ENCODE data around the gene SOD1. TPM values are rescaled to one million over a fixed set of nuclear protein-coding genes. Genes with fewer than 3 reads are reported as not detected.

Gene SOD1
- total and polyA plus RNA-seq, 2 experiments from 2014 or later = 195 to 260 TPM

DNA sequence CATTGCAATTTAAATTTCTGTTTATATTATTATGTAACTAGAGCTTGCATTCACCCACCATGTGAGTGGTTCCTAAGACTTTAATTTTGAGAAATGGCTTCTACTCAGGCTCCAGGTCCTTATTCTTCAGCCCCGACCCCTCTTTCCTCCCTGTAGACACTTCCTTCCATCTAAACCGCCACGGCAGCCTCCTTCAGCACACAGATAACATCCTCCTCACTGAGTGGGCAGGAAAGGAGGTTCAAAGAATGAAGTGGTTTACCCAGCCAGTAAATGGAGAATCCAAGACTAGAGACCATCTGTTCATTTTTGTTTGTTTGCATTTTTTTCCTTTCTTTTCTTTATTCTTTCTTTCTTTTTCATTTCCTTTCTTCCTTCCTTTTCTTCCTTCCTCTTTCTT, 37.1 kb upstream of the SOD1 start:
- Histone ChIP-seq H3K4me3 (no peak overlapping the region), H2AFZ (no peak overlapping the region), H4K20me1 (ENCODE audit: insufficient read depth, poor library complexity, severe bottlenecking) (no peaks in the 10 kb centered on the region), H3K27me3 (no peaks in the 10 kb centered on the region), H3K4me1 (ENCODE audit: insufficient read depth) (no peaks in the 10 kb centered on the region), H3K9me2 (replicated peaks; ENCODE audit: insufficient read depth) (no peaks in the 10 kb centered on the region), H3K79me2 (no peaks in the 10 kb centered on the region), H3K27ac (no peak overlapping the region), H3K4me2 (no peak overlapping the region), H3K36me3 (replicated peaks; ENCODE audit: insufficient read depth, low read depth) (no peaks in the 10 kb centered on the region), H3K9me3 (ENCODE audit: low read depth) (no peaks in the 10 kb centered on the region)
- 86% methylated on average over 3 of the region's 3 CpGs for WGBS (ENCODE audit: low lambda C conversion rate, missing lambda C conversion rate)
- TF ChIP-seq, protein P1, sequence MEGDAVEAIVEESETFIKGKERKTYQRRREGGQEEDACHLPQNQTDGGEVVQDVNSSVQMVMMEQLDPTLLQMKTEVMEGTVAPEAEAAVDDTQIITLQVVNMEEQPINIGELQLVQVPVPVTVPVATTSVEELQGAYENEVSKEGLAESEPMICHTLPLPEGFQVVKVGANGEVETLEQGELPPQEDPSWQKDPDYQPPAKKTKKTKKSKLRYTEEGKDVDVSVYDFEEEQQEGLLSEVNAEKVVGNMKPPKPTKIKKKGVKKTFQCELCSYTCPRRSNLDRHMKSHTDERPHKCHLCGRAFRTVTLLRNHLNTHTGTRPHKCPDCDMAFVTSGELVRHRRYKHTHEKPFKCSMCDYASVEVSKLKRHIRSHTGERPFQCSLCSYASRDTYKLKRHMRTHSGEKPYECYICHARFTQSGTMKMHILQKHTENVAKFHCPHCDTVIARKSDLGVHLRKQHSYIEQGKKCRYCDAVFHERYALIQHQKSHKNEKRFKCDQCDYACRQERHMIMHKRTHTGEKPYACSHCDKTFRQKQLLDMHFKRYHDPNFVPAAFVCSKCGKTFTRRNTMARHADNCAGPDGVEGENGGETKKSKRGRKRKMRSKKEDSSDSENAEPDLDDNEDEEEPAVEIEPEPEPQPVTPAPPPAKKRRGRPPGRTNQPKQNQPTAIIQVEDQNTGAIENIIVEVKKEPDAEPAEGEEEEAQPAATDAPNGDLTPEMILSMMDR (IDR thresholded peaks at IDR 0.05; ENCODE audit: poor library complexity) = no peak
- TF ChIP-seq EZH2phosphoT487 (IDR thresholded peaks at IDR 0.05; ENCODE audit: low read depth, severe bottlenecking, unreplicated experiment) = no peak
- TF ChIP-seq EZH2 (IDR thresholded peaks at IDR 0.05; ENCODE audit: borderline replicate concordance) = no peak
- no peak for DNase-seq (ENCODE audit: low spot score)

DNA sequence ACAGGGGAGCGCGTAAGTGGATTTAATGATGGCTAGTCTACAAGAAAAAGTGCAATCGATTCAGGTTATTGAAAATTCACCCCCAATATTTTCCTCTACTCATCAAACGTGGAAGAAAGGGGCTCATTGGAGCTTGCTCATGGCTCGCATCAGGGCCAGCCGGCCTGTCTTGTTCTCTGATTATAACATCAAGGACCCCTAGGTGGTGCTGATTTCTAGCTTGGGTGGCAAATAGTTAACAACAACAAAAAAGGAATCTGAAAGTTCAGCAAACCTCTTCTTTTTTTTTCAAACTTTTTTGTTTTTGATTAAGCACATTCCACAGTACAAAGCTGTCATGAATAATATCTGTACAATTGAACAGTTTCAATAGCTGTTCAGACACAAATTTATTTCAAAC, 35.8 kb upstream of the SOD1 start:
- no peak overlapping the region for H2AFZ ChIP-seq
- H3K27me3 ChIP-seq = no peaks in the 10 kb centered on the region
- no peaks in the 10 kb centered on the region for H3K9me3 ChIP-seq (ENCODE audit: low read depth)
- H3K4me2 ChIP-seq = no peak overlapping the region
- DNase-seq (ENCODE audit: low spot score) = no peak
- H3K27ac ChIP-seq = no peak overlapping the region
- no peaks in the 10 kb centered on the region for H3K79me2 ChIP-seq
- no peaks in the 10 kb centered on the region for H3K36me3 ChIP-seq (replicated peaks; ENCODE audit: insufficient read depth, low read depth)
- H3K9me2 ChIP-seq (replicated peaks; ENCODE audit: insufficient read depth) = no peaks in the 10 kb centered on the region
- H4K20me1 ChIP-seq (ENCODE audit: insufficient read depth, poor library complexity, severe bottlenecking) = no peaks in the 10 kb centered on the region
- H3K4me1 ChIP-seq (ENCODE audit: insufficient read depth) = no peaks in the 10 kb centered on the region
- H3K4me3 ChIP-seq = no peak overlapping the region
- no peak for TF ChIP-seq EZH2 (IDR thresholded peaks at IDR 0.05; ENCODE audit: borderline replicate concordance)
- no peak for TF ChIP-seq EZH2phosphoT487 (IDR thresholded peaks at IDR 0.05; ENCODE audit: low read depth, severe bottlenecking, unreplicated experiment)
- TF ChIP-seq, protein P1 (IDR thresholded peaks at IDR 0.05; ENCODE audit: poor library complexity) = no peak
- 80% methylated on average over 6 of the region's 6 CpGs for WGBS (ENCODE audit: low lambda C conversion rate, missing lambda C conversion rate)

DNA sequence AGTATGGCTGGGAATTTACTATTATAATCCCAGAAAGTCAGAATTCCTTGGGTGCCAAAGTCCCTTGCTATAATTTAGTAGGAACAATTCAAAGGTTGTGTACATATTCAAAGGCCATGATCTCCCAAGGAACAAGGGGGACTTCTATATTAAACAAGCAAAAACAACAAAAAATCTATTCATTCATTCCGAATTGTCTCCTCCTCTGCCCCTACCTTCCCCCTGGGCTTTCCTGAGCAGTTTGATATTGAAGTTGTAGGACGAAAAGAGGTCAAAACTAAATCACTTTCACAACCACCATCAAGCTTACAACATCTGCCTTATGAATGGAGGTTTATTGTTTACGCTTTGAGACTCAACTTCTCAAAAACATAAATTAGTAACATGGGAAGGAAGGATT, 35.3 kb upstream of the SOD1 start:
- H3K4me2 ChIP-seq = no peak overlapping the region
- H3K4me3 ChIP-seq = no peak overlapping the region
- no peak for TF ChIP-seq EZH2phosphoT487 (IDR thresholded peaks at IDR 0.05; ENCODE audit: low read depth, severe bottlenecking, unreplicated experiment)
- TF ChIP-seq, protein P1 (IDR thresholded peaks at IDR 0.05; ENCODE audit: poor library complexity) = no peak
- no peaks in the 10 kb centered on the region for H3K27me3 ChIP-seq
- no peaks in the 10 kb centered on the region for H3K79me2 ChIP-seq
- H2AFZ ChIP-seq = no peak overlapping the region
- H4K20me1 ChIP-seq (ENCODE audit: insufficient read depth, poor library complexity, severe bottlenecking) = no peaks in the 10 kb centered on the region
- no peaks in the 10 kb centered on the region for H3K9me2 ChIP-seq (replicated peaks; ENCODE audit: insufficient read depth)
- WGBS (ENCODE audit: low lambda C conversion rate, missing lambda C conversion rate) = 85% methylated on average over 3 of the region's 3 CpGs
- no peaks in the 10 kb centered on the region for H3K36me3 ChIP-seq (replicated peaks; ENCODE audit: insufficient read depth, low read depth)
- H3K4me1 ChIP-seq (ENCODE audit: insufficient read depth) = no peaks in the 10 kb centered on the region
- no peaks in the 10 kb centered on the region for H3K9me3 ChIP-seq (ENCODE audit: low read depth)
- no peak for DNase-seq (ENCODE audit: low spot score)
- H3K27ac ChIP-seq = no peak overlapping the region

DNA sequence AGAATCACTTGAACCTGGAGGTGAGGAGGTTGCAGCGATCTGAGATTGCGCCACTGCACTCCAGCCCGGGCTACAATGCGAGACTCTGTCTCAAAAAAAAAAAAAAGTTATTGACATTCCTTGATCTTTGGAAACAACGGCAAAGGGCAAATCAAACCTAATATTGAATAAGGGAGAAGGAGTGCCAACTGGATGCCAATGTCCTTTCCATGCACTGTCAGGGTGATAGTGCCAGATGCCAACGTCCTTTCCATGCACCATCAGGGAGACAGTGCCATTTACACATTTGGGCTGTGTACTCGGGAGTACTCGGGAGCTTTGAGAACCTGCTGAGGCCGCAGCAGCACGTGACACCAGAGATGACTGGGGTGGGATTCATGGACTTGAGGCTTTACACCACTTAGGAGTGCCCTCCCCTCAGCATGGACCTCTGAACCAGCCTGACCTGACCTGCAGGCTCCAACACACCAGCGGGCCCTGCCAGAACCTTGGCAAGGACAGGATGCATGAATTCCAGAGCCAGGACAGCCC, 34.5 kb upstream of the SOD1 start:
- Histone ChIP-seq H3K27ac (no peak overlapping the region), H3K27me3 (no peaks in the 10 kb centered on the region), H3K4me3 (no peak overlapping the region), H3K9me2 (replicated peaks; ENCODE audit: insufficient read depth) (no peaks in the 10 kb centered on the region), H3K4me2 (no peak overlapping the region), H3K36me3 (replicated peaks; ENCODE audit: insufficient read depth, low read depth) (no peaks in the 10 kb centered on the region), H3K4me1 (ENCODE audit: insufficient read depth) (no peaks in the 10 kb centered on the region), H3K9me3 (ENCODE audit: low read depth) (no peaks in the 10 kb centered on the region), H2AFZ (no peak overlapping the region), H3K79me2 (no peaks in the 10 kb centered on the region), H4K20me1 (ENCODE audit: insufficient read depth, poor library complexity, severe bottlenecking) (no peaks in the 10 kb centered on the region)
- no peak for TF ChIP-seq EZH2 (IDR thresholded peaks at IDR 0.05; ENCODE audit: borderline replicate concordance)
- no peak for TF ChIP-seq EZH2phosphoT487 (IDR thresholded peaks at IDR 0.05; ENCODE audit: low read depth, severe bottlenecking, unreplicated experiment)
- DNase-seq (ENCODE audit: low spot score) = no peak
- WGBS (ENCODE audit: low lambda C conversion rate, missing lambda C conversion rate) = 92% methylated on average over 11 of the region's 11 CpGs
